Fibroblast of pulmonary artery (primary cell): ENCODE results near the gene XIRP2.
A peak's percentile ranks its signal among the peaks of the same experiment; 100 is the strongest.

Experiments
- DNase-seq: peaks from one replicate; pipeline ENCODE4 v3.0.0-alpha.2; 2010; ENCODE audit warnings: low read depth
- H3K4me3 ChIP-seq: replicated peaks from 2 replicates; pipeline ENCODE4 v1.5.1; 2011; ENCODE audit warnings: low read depth, mild to moderate bottlenecking, control low read depth, low read length, moderate library complexity
- CTCF ChIP-seq: IDR thresholded peaks from 2 replicates; pipeline ENCODE4 v1.5.1; 2011; ENCODE audit warnings: mild to moderate bottlenecking, control low read depth, low read length, inconsistent platforms; ENCODE audit errors: missing control alignments

XIRP2 gene

GRCh38 chr2:167196461-167197252 lies 308.4 kb downstream of the XIRP2 start:
- peak; percentile 69 for DNase-seq
- no peak for TF ChIP-seq CTCF
- no peak overlapping the region for H3K4me3 ChIP-seq

GRCh38 chr2:167198009-167198408 lies 309.7 kb downstream of the XIRP2 start:
- TF ChIP-seq CTCF = no peak
- H3K4me3 ChIP-seq = no peak overlapping the region
- DNase-seq = no peak

GRCh38 chr2:167198576-167198975 lies 310.3 kb downstream of the XIRP2 start:
- TF ChIP-seq CTCF = no peak
- no peak for DNase-seq
- H3K4me3 ChIP-seq = no peak overlapping the region

GRCh38 chr2:167200019-167200418 lies 311.7 kb downstream of the XIRP2 start:
- no peak overlapping the region for H3K4me3 ChIP-seq
- no peak for TF ChIP-seq CTCF
- DNase-seq = no peak

- TF ChIP-seq CTCF = no peak
Observed at GRCh38 chr2:167209784-167210183, 321.5 kb downstream of the XIRP2 start.

GRCh38 chr2:167212014-167212648 lies 323.9 kb downstream of the XIRP2 start:
- H3K4me3 ChIP-seq = no peak overlapping the region
- peak; percentile 75 for DNase-seq
- TF ChIP-seq CTCF = peak; percentile 86

More at GRCh38 chr2:167209784-167210183, 321.5 kb downstream of the XIRP2 start:
- DNase-seq = peak; percentile 47
- no peak overlapping the region for H3K4me3 ChIP-seq
